GM12891 (cell line): Measurements from ENCODE around the gene HLA-DOB. TPM values are rescaled to one million over a fixed set of nuclear protein-coding genes. Genes with fewer than 3 reads are reported as not detected.

Experiments
- DNase-seq: peaks from one replicate; pipeline ENCODE4 v3.0.0; 2011; ENCODE audit warnings: low spot score; ENCODE audit not compliant: insufficient read length
- FAIRE-seq: peaks from 2 replicates; lab custom pipeline; 2011; peaks lifted over from hg19 to GRCh38; lab: Jason Lieb, UNC
- PAX5 ChIP-seq: IDR thresholded peaks from 2 replicates; pipeline ENCODE4 v1.6.1; 2011; ENCODE audit warnings: low read length, moderate library complexity, mild to moderate bottlenecking; ENCODE audit not compliant: insufficient read depth, severe bottlenecking
- POLR2A ChIP-seq: IDR thresholded peaks from 2 replicates; pipeline ENCODE4 v1.6.1; 2011; ENCODE audit warnings: low read depth, low read length, control low read depth
- POLR2AphosphoS5 ChIP-seq: IDR thresholded peaks from 2 replicates; pipeline ENCODE4 v1.6.1; 2011; ENCODE audit warnings: low read depth, low read length, control low read depth
- POU2F2 ChIP-seq: IDR thresholded peaks from 2 replicates; pipeline ENCODE4 v1.6.1; 2011; ENCODE audit warnings: low read depth, mild to moderate bottlenecking, control low read depth, low read length, moderate library complexity
- SPI1 ChIP-seq: IDR thresholded peaks from 2 replicates; pipeline ENCODE4 v1.6.1; 2011; ENCODE audit warnings: low read depth, low read length, control low read depth
- TAF1 ChIP-seq: IDR thresholded peaks from 2 replicates; pipeline ENCODE4 v1.6.1; 2011; ENCODE audit warnings: low read depth, low read length, control low read depth
- polyA plus RNA-seq: library from polyadenylated mRNA; unstranded; fragments of >200 nt; gene quantifications from one replicate; pipeline ENCODE4 v1.2.1, GENCODE V29; 2012; ENCODE audit warnings: low read depth, missing spikeins, inconsistent platforms; ENCODE audit not compliant: missing spikeins

Gene HLA-DOB
- polyA plus RNA-seq, result 74.3 TPM

- no peak for FAIRE-seq
- peak; percentile 41 for DNase-seq
- TF ChIP-seq TAF1, result 0 out of 2 replicates have a peak, but pooled peaks have one; percentile 27
- no peak for TF ChIP-seq PAX5
- TF ChIP-seq POU2F2, result no peak
- no peak for TF ChIP-seq POLR2A
- TF ChIP-seq POLR2AphosphoS5, result no peak
- TF ChIP-seq SPI1, result no peak
These were observed at the start of gene HLA-DOB for GRCh38 chr6:32816746-32817204. Gene HLA-DOB, minus strand, starts transcription at chr6:32817002. Its CDS starts 51 bp downstream, at chr6:32816951.

- DNase-seq (no peak), FAIRE-seq (peak; percentile 74)
- TF ChIP-seq POLR2AphosphoS5 (no peak), SPI1 (no peak), POU2F2 (no peak), POLR2A (no peak), TAF1 (no peak), PAX5 (no peak)
These were observed 49.1 kb upstream of the HLA-DOB start for GRCh38 chr6:32865724-32866443.

DNA sequence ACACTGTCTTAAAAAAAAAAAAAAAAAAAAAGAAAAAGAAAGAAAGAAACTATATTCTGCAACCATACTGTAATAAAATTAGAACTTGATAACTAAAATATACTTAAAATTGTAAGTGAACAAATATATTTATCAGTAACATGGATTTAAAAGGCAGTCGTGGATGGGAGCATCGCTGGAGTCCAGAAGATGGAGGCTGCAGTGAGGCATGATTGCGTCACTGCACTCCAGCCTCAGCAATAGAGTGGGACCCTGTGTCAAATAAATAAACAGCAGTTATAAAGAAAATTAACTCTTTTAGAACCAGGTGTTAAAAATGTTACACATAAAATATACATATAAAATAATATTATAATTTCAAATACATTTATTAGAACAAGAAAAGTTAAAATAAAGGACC, 45.9 kb upstream of the HLA-DOB start:
- no peak for DNase-seq
- TF ChIP-seq POLR2AphosphoS5, result no peak
- TF ChIP-seq SPI1, result no peak
- no peak for TF ChIP-seq POLR2A
- TF ChIP-seq PAX5, result no peak
- no peak for TF ChIP-seq TAF1
- no peak for TF ChIP-seq POU2F2
- FAIRE-seq, result no peak

DNA sequence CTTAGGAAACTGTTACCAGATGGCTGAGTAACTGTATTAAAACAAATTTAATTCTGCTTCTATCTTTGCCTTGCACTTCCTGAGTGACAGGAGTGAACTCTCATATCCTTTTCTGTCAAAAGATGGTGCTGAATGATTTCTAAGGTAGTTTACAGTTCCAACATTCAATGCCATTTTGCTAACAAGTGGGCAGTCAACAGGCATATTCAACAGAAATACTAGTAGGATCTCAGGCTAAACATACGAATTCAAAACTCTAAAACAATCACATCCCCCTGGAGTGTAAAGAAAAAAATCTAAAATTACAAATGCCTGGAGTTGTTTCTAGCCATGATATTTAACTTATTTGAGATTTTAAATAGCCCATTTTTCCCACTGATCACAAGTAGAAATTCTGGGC, 43.9 kb upstream of the HLA-DOB start:
- no peak for FAIRE-seq

DNA sequence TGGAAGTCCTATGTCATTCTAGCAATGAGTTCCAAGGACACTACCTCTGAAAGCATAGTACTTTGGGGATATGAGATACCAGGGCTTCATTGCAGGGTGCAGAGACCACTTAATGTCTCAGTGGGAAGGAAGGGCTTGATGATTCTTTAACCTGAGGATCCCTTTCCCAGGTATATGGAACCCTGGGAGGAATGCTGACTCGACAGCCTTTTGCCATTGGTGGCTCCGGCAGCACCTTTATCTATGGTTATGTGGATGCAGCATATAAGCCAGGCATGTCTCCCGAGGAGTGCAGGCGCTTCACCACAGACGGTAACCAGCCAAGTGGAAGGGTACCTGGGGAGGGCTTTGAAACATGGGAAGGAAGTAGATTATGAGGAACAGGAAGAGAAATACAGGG, 41.4 kb upstream of the HLA-DOB start:
- DNase-seq, result no peak
- FAIRE-seq, result no peak
- no peak for TF ChIP-seq POLR2A
- TF ChIP-seq SPI1, result no peak
- no peak for TF ChIP-seq POLR2AphosphoS5
- TF ChIP-seq PAX5, result no peak
- no peak for TF ChIP-seq TAF1
- no peak for TF ChIP-seq POU2F2

More for the DNA sequence above, 43.9 kb upstream of the HLA-DOB start:
- TF ChIP-seq POLR2AphosphoS5, result no peak
- no peak for DNase-seq

DNA sequence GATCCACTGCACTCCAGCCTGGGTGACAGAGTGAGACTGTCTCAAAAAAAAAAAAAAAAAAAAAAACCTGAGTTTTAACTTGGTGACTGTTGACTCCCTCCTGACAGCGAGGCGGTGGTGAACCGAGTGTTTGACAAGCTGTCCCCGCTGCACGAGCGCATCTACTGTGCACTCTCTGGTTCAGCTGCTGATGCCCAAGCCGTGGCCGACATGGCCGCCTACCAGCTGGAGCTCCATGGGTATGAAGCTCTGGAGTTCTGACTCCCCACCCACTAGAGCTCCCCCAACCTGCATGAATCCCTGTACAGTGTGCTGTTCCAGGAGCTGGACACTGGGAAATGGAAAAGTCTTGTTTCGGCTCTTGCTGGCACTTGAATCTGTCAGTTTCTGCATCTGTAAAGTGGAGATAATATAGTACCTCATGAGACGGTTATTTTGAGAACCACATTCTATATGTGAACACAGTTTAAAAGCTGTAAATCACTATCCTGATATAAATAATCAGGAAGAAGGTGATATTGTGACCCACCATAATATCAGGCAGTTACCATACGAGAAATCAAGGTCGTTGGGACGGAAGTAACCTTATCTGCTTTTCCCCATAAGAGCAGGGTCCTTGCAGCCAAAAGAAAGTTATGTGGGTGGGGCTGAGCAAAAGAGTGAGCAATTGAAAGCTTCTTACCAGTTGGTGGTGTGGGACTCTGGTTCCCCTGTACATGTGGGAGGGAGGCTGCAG, 40.5 kb upstream of the HLA-DOB start:
- TF ChIP-seq POU2F2 (no peak), SPI1 (no peak), TAF1 (no peak), POLR2AphosphoS5 (no peak), PAX5 (no peak), POLR2A (no peak)
- DNase-seq (no peak), FAIRE-seq (no peak)

- no peak for DNase-seq
- FAIRE-seq, result peak; percentile 33
- TF ChIP-seq POLR2A, result no peak
- no peak for TF ChIP-seq TAF1
- TF ChIP-seq POLR2AphosphoS5, result no peak
- no peak for TF ChIP-seq POU2F2
- TF ChIP-seq SPI1, result no peak
- no peak for TF ChIP-seq PAX5
These were observed 38.8 kb upstream of the HLA-DOB start for GRCh38 chr6:32855467-32856174.

DNA sequence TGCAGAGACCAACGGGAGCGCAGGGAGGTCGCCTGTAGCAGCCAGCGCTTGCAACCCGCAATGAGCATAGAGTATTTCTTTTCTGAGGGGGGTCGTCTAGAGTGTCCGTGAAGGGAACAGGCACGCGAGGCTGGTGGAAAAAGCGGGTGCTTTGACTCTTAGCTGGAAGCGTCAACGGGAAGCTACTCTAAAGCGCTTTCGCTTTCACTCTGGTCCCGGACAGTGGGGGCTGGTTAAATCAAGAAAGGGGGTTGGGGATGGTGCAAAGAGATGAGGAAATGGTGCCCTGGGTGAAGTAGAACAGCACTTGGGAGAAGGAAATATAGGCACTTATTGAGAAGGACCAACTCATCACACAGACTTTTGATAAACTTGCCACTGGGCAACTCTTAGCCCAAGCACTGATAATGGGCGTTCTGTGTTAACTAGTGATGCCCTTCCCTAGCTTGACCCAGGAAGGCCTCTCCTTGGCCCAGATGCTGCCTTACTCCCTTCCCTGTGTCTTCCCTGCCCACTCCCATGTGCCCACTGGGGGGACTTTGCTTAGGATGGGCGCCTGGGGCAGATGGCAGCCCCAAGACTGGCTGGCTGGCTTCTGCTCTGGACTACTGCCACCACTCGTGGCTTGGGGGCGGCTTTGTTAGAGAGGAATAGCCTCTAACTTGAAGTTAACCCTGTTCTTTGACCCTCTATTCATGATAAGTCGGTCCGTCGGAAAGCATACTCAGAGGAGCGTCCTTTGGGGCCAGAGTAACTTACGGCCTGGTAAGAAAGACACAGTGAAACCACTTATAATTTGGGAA, 37.8 kb upstream of the HLA-DOB start:
- TF ChIP-seq SPI1 (peak; percentile 4; the same call in 1 of the 2 replicates), PAX5 (no peak), POLR2A (0 out of 2 replicates have a peak, but pooled peaks have one; percentile 23)
- peak; percentile 68 for FAIRE-seq
- peak; percentile 46 for DNase-seq

DNA sequence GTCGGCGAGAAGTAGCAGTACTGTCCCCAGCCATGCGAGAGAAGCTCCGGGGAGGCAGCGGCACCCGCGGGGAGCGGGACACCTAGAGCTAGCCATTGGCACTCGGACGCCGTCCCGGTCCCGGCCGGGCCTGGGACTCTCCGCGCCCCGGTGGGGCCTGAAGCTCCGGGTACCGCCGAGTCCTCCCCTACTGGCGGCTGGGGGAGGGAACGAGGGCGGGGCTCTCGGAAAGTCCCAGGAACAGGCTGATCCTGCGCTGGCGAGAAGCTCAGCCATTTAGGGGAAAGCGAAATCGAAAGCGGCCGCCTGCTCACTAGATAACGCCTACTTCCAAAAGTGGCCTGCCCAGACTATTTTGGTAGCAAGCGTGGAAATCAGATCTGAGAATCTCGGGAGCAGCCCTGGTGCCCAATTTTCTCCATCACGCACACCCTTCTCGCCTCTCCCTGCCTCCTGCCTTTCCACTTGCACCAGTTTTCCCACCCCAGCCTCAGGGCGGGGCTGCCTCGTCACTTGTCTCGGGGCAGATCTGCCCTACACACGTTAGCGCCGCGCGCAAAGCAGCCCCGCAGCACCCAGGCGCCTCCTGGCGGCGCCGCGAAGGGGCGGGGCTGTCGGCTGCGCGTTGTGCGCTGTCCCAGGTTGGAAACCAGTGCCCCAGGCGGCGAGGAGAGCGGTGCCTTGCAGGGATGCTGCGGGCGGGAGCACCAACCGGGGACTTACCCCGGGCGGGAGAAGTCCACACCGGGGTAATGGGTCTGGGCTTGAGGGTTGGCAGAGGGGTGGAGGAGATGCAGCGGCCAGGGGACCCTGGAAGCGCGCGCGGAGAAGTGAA, 37.0 kb upstream of the HLA-DOB start, which contains the start of the genes PSMB9 and TAP1:
Gene PSMB9 (plus strand): TSS at position 652 of the 835 bp plus-strand sequence. CDS start 38 bp downstream, at position 690.
Gene TAP1 (minus strand): TSS at position 164 of the 835 bp plus-strand sequence. CDS start 68 bp downstream, at position 96.
- DNase-seq (peak; percentile 89), FAIRE-seq (peak; percentile 98)
- TF ChIP-seq POLR2A (peak; percentile 83; the same call in 1 of the 2 replicates), TAF1 (peak; percentile 64; the same call in 1 of the 2 replicates), POU2F2 (peak; percentile 56; the same call in 1 of the 2 replicates), SPI1 (no peak), PAX5 (peak; percentile 40), POLR2AphosphoS5 (peak; percentile 59)
